Loucy (cell line): Measurements from ENCODE around the gene ARHGAP27.

Source experiments
- EZH2phosphoT487 ChIP-seq: fragments of 200-600 bp; IDR thresholded peaks from 2 replicates; pipeline ENCODE4 v1.6.1; 2018; ENCODE audit warnings: antibody characterized with exemption, mild to moderate bottlenecking, moderate library complexity, borderline replicate concordance
- TF ChIP-seq, protein P1 (sequence below): fragments of 200-600 bp; sonication (generic); conservative IDR thresholded peaks from 2 replicates; pipeline ENCODE4 v1.5.1; 2014; ENCODE audit warnings: mild to moderate bottlenecking, antibody characterized with exemption, low read length

DNA sequence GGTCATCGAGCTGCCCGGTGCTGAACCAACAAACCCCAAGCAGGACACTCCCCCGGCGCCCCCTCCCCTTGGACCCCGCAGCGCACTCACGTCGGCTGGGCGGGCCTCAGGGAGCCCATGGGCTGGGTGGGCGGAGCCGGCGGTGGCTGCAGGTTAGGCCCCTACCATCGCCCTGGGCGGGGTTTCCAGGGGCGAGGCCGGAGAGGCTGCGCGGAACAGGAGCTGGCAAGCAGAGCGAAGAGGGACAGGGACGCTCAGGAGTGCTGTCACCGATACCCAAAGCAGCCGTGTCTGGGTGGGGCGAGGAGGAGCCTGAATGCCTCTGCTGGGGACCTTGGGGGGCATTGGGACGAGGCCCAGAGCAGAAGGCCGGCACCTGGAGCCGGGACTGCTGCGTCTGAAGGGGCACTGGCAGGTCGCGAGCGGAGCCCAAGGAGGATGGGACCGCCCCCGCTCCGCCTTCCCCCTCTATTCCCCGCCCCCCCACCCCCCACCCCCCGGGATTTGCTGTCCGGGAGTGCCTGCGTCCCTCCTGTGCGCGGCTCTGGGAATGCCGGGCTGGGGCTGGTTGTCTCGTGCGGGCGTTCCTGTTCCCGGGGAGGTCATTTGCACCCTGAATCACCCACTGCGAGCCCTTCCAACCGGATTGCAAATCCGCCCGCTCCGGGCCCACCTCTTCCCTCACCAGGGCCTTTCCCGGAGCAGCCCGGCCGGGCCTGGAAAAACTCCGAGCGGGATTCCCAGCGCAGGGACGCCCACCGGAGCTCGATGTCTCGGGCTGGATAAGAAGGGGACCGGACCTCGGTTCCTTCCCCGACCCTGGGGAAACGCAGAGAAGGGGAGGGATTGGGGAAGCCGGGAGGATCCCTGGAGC lies 902 bp downstream of the ARHGAP27 start:
- TF ChIP-seq, protein P1, sequence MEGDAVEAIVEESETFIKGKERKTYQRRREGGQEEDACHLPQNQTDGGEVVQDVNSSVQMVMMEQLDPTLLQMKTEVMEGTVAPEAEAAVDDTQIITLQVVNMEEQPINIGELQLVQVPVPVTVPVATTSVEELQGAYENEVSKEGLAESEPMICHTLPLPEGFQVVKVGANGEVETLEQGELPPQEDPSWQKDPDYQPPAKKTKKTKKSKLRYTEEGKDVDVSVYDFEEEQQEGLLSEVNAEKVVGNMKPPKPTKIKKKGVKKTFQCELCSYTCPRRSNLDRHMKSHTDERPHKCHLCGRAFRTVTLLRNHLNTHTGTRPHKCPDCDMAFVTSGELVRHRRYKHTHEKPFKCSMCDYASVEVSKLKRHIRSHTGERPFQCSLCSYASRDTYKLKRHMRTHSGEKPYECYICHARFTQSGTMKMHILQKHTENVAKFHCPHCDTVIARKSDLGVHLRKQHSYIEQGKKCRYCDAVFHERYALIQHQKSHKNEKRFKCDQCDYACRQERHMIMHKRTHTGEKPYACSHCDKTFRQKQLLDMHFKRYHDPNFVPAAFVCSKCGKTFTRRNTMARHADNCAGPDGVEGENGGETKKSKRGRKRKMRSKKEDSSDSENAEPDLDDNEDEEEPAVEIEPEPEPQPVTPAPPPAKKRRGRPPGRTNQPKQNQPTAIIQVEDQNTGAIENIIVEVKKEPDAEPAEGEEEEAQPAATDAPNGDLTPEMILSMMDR, result no peak
- TF ChIP-seq EZH2phosphoT487, result no peak
